Measurements from ENCODE around the gene NOLC1. TPM values are rescaled to one million over a fixed set of nuclear protein-coding genes. Genes with fewer than 3 reads are reported as not detected.

NOLC1 gene
- total and polyA plus RNA-seq, 2 of the 13 experiments (the other 11 are each of a cell fraction or from before 2014, with no cell fraction given) = 50.6 to 81.0 TPM

GRCh38 chr10:102151774-102152544 is at the start of gene NOLC1 (continued):
- TF ChIP-seq MEIS2 (CRISPR knock-in tag; IDR thresholded peaks at IDR 0.05) = peak; percentile 52; the same call in 1 of the 2 replicates
- no peak for TF ChIP-seq ZNF660 (CRISPR knock-in tag; IDR thresholded peaks at IDR 0.05; ENCODE audit: borderline replicate concordance, low read depth)
- TF ChIP-seq ZNF572 (CRISPR knock-in tag; IDR thresholded peaks at IDR 0.05) = no peak
- peak; percentile 92 for TF ChIP-seq ZBTB7B (CRISPR knock-in tag; IDR thresholded peaks at IDR 0.05)
- TF ChIP-seq CC2D1A (CRISPR knock-in tag; IDR thresholded peaks at IDR 0.05) = 0 out of 2 replicates have a peak, but pooled peaks have one; percentile 90
- TF ChIP-seq ZNF256 (CRISPR knock-in tag; conservative IDR thresholded peaks at IDR 0.05) = peak; percentile 75; the same call in 1 of the 2 replicates
- peak; percentile 89 for TF ChIP-seq ZNF589 (CRISPR knock-in tag; conservative IDR thresholded peaks at IDR 0.05)
- TF ChIP-seq ZMAT3 (CRISPR knock-in tag; conservative IDR thresholded peaks at IDR 0.05) = no peak; the same call in 1 of the 2 replicates
- peak; percentile 70; the same call in 1 of the 2 replicates for TF ChIP-seq FOXK2 (IDR thresholded peaks at IDR 0.05)
- TF ChIP-seq ZBTB21 (CRISPR knock-in tag; IDR thresholded peaks at IDR 0.05) = peak; percentile 95
- TF ChIP-seq MED8 (CRISPR knock-in tag; IDR thresholded peaks at IDR 0.05; ENCODE audit: insufficient replicate concordance) = no peak
- TF ChIP-seq TRIM22 (IDR thresholded peaks at IDR 0.05) = no peak
- no peak for TF ChIP-seq ZNF431 (CRISPR knock-in tag; IDR thresholded peaks at IDR 0.05; ENCODE audit: borderline replicate concordance, low read depth)
- TF ChIP-seq, protein P1, sequence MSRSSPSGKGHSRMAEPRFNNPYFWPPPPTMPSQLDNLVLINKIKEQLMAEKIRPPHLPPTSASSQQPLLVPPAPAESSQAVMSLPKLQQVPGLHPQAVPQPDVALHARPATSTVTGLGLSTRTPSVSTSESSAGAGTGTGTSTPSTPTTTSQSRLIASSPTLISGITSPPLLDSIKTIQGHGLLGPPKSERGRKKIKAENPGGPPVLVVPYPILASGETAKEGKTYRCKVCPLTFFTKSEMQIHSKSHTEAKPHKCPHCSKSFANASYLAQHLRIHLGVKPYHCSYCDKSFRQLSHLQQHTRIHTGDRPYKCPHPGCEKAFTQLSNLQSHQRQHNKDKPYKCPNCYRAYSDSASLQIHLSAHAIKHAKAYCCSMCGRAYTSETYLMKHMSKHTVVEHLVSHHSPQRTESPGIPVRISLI (CRISPR knock-in tag; IDR thresholded peaks at IDR 0.05; ENCODE audit: borderline replicate concordance) = no peak
- TF ChIP-seq, protein P2, sequence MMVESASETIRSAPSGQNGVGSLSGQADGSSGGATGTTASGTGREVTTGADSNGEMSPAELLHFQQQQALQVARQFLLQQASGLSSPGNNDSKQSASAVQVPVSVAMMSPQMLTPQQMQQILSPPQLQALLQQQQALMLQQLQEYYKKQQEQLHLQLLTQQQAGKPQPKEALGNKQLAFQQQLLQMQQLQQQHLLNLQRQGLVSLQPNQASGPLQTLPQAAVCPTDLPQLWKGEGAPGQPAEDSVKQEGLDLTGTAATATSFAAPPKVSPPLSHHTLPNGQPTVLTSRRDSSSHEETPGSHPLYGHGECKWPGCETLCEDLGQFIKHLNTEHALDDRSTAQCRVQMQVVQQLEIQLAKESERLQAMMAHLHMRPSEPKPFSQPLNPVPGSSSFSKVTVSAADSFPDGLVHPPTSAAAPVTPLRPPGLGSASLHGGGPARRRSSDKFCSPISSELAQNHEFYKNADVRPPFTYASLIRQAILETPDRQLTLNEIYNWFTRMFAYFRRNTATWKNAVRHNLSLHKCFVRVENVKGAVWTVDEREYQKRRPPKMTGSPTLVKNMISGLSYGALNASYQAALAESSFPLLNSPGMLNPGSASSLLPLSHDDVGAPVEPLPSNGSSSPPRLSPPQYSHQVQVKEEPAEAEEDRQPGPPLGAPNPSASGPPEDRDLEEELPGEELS (CRISPR knock-in tag; IDR thresholded peaks at IDR 0.05) = peak; percentile 55; the same call in 1 of the 2 replicates
- TF ChIP-seq ZNF143 (CRISPR knock-in tag; IDR thresholded peaks at IDR 0.05) = peak; percentile 89
- TF ChIP-seq NCOA5 (CRISPR knock-in tag; IDR thresholded peaks at IDR 0.05) = no peak
- TF ChIP-seq ZNF354B (CRISPR knock-in tag; IDR thresholded peaks at IDR 0.05) = peak; percentile 79; the same call in 1 of the 2 replicates
- peak; percentile 73 for TF ChIP-seq ZNF124 (CRISPR knock-in tag; IDR thresholded peaks at IDR 0.05)
- no peak for TF ChIP-seq HOMEZ (CRISPR knock-in tag; IDR thresholded peaks at IDR 0.05; ENCODE audit: low read depth)
- TF ChIP-seq ZNF317 (CRISPR knock-in tag; IDR thresholded peaks at IDR 0.05) = peak; percentile 56; the same call in 1 of the 2 replicates
- no peak for TF ChIP-seq ZKSCAN1 (IDR thresholded peaks at IDR 0.05; ENCODE audit: low read length)
- TF ChIP-seq SRSF1 (optimal IDR thresholded peaks at IDR 0.05; ENCODE audit: low read depth, low read length) = peak; percentile 83
- TF ChIP-seq TFDP1 (CRISPR knock-in tag; IDR thresholded peaks at IDR 0.05; ENCODE audit: borderline replicate concordance) = peak; percentile 98

All from HepG2 (cell line).